HEK293 (cell line): ENCODE data around the gene RACGAP1.

Source experiments
- AEBP2 ChIP-seq: fragments of 450-650 bp; formaldehyde crosslinking; IDR thresholded peaks from 2 replicates; pipeline ENCODE4 v1.5.1; 2016; ENCODE audit warnings: missing biosample characterization, missing genetic modification characterization, borderline replicate concordance
- ELK4 ChIP-seq: IDR thresholded peaks from 2 replicates; pipeline ENCODE4 v1.6.1; 2011; ENCODE audit warnings: mild to moderate bottlenecking, low read depth, low read length, borderline replicate concordance
- FEZF1 ChIP-seq: fragments of 450-650 bp; formaldehyde crosslinking; IDR thresholded peaks from 2 replicates; pipeline ENCODE4 v1.5.1; 2016; ENCODE audit warnings: missing biosample characterization, missing genetic modification characterization
- GLI2 ChIP-seq: fragments of 450-650 bp; formaldehyde crosslinking; IDR thresholded peaks from 2 replicates; pipeline ENCODE4; 2017; ENCODE audit warnings: missing biosample characterization, missing genetic modification characterization, low read depth, borderline replicate concordance
- KLF1 ChIP-seq: fragments of 450-650 bp; formaldehyde crosslinking; IDR thresholded peaks from 2 replicates; pipeline ENCODE4 v1.5.1; 2016; ENCODE audit warnings: missing biosample characterization, missing genetic modification characterization
- KLF10 ChIP-seq: fragments of 450-650 bp; IDR thresholded peaks from 2 replicates; pipeline ENCODE4 v1.5.1; 2018; ENCODE audit warnings: missing biosample characterization, mild to moderate bottlenecking, missing genetic modification characterization
- KLF7 ChIP-seq: fragments of 450-650 bp; formaldehyde crosslinking; IDR thresholded peaks from 2 replicates; pipeline ENCODE4 v1.5.1; 2016; ENCODE audit warnings: missing biosample characterization, missing genetic modification characterization, borderline replicate concordance
- KLF8 ChIP-seq: fragments of 450-650 bp; formaldehyde crosslinking; IDR thresholded peaks from 2 replicates; pipeline ENCODE4 v1.5.1; 2016; ENCODE audit warnings: missing biosample characterization, missing genetic modification characterization
- KLF9 ChIP-seq: fragments of 450-650 bp; formaldehyde crosslinking; IDR thresholded peaks from 2 replicates; pipeline ENCODE4 v1.5.1; 2016; ENCODE audit warnings: missing biosample characterization, missing genetic modification characterization, low read depth
- PBX3 ChIP-seq: sonication (generic); formaldehyde crosslinking; IDR thresholded peaks from 2 replicates; pipeline ENCODE4 v1.8.1; 2022; ENCODE audit warnings: mild to moderate bottlenecking, moderate library complexity, missing genetic modification reagents
- SP3 ChIP-seq: fragments of 450-650 bp; formaldehyde crosslinking; IDR thresholded peaks from 2 replicates; pipeline ENCODE4 v1.5.1; 2016; ENCODE audit warnings: missing biosample characterization, missing genetic modification characterization
- SP7 ChIP-seq: fragments of 450-650 bp; formaldehyde crosslinking; IDR thresholded peaks from 2 replicates; pipeline ENCODE4 v1.5.1; 2016; ENCODE audit warnings: missing biosample characterization, missing genetic modification characterization
- WT1 ChIP-seq: fragments of 450-650 bp; formaldehyde crosslinking; IDR thresholded peaks from 2 replicates; pipeline ENCODE4 v1.5.1; 2016; ENCODE audit warnings: missing biosample characterization, missing genetic modification characterization
- YY2 ChIP-seq: fragments of 450-650 bp; formaldehyde crosslinking; IDR thresholded peaks from 2 replicates; pipeline ENCODE4 v1.5.1; 2016; ENCODE audit warnings: missing biosample characterization, missing genetic modification characterization
- ZBTB48 ChIP-seq: fragments of 450-650 bp; formaldehyde crosslinking; IDR thresholded peaks from 2 replicates; pipeline ENCODE4 v1.5.1; 2016; ENCODE audit warnings: missing biosample characterization, missing genetic modification characterization
- ZBTB8A ChIP-seq: fragments of 450-650 bp; formaldehyde crosslinking; IDR thresholded peaks from 2 replicates; pipeline ENCODE4 v1.5.1; 2016; ENCODE audit warnings: missing biosample characterization, missing genetic modification characterization
- ZEB2 ChIP-seq: fragments of 450-650 bp; formaldehyde crosslinking; IDR thresholded peaks from 2 replicates; pipeline ENCODE4 v1.5.1; 2016; ENCODE audit warnings: missing biosample characterization, missing genetic modification characterization
- ZFHX2 ChIP-seq: fragments of 450-650 bp; formaldehyde crosslinking; conservative IDR thresholded peaks from 2 replicates; pipeline ENCODE4 v1.5.1; 2016; ENCODE audit warnings: missing biosample characterization, missing genetic modification characterization
- ZIC2 ChIP-seq: fragments of 450-650 bp; formaldehyde crosslinking; IDR thresholded peaks from 2 replicates; pipeline ENCODE4 v1.5.1; 2016; ENCODE audit warnings: missing biosample characterization, missing genetic modification characterization
- ZNF146 ChIP-seq: fragments of 450-650 bp; formaldehyde crosslinking; IDR thresholded peaks from 2 replicates; pipeline ENCODE4 v1.5.1; 2016; ENCODE audit warnings: missing biosample characterization, missing genetic modification characterization
- ZNF169 ChIP-seq: fragments of 450-650 bp; formaldehyde crosslinking; IDR thresholded peaks from 2 replicates; pipeline ENCODE4 v1.5.1; 2016; ENCODE audit warnings: missing biosample characterization, missing genetic modification characterization
- ZNF2 ChIP-seq: fragments of 450-650 bp; formaldehyde crosslinking; IDR thresholded peaks from 2 replicates; pipeline ENCODE4 v1.5.1; 2016; ENCODE audit warnings: missing biosample characterization, missing genetic modification characterization
- ZNF24 ChIP-seq: fragments of 450-650 bp; formaldehyde crosslinking; IDR thresholded peaks from 2 replicates; pipeline ENCODE4 v1.5.1; 2016; ENCODE audit warnings: missing biosample characterization, missing genetic modification characterization
- ZNF274 ChIP-seq, 2 experiments: fragments of 200-500 bp in 1 of 2; fragments of 450-650 bp in 1 of 2; sonication (Bioruptor generic) in 1 of 2; formaldehyde crosslinking in 1 of 2; IDR thresholded peaks; 2 replicates each; pipeline versions ENCODE4 v1.5.1 to v1.6.1; 2014 to 2016; ENCODE audit warnings: borderline replicate concordance in 1 of 2, inconsistent platforms in 1 of 2, low read length in 1 of 2, missing biosample characterization in 1 of 2, missing genetic modification characterization in 1 of 2
- ZNF324 ChIP-seq: fragments of 450-650 bp; formaldehyde crosslinking; IDR thresholded peaks from 2 replicates; pipeline ENCODE4 v1.5.1; 2016; ENCODE audit warnings: missing biosample characterization, missing genetic modification characterization
- ZNF394 ChIP-seq: fragments of 450-650 bp; formaldehyde crosslinking; IDR thresholded peaks from 2 replicates; pipeline ENCODE4 v1.5.1; 2016; ENCODE audit warnings: missing biosample characterization, missing genetic modification characterization, mild to moderate bottlenecking, moderate library complexity, borderline replicate concordance
- ZNF501 ChIP-seq: fragments of 450-650 bp; formaldehyde crosslinking; IDR thresholded peaks from 2 replicates; pipeline ENCODE4 v1.5.1; 2016; ENCODE audit warnings: missing biosample characterization, missing genetic modification characterization
- ZNF510 ChIP-seq: fragments of 450-650 bp; formaldehyde crosslinking; IDR thresholded peaks from 2 replicates; pipeline ENCODE4 v1.5.1; 2018; ENCODE audit warnings: mild to moderate bottlenecking, missing genetic modification characterization, missing biosample characterization; ENCODE audit not compliant: insufficient replicate concordance
- ZNF514 ChIP-seq: fragments of 450-650 bp; formaldehyde crosslinking; IDR thresholded peaks from 2 replicates; pipeline ENCODE4 v1.5.1; 2016; ENCODE audit warnings: missing biosample characterization, missing genetic modification characterization
- ZNF677 ChIP-seq: fragments of 450-650 bp; IDR thresholded peaks from 2 replicates; pipeline ENCODE4 v1.5.0; 2018; ENCODE audit warnings: missing biosample characterization, mild to moderate bottlenecking, missing genetic modification characterization, moderate library complexity
- ZSCAN23 ChIP-seq: fragments of 450-650 bp; formaldehyde crosslinking; IDR thresholded peaks from 2 replicates; pipeline ENCODE4 v1.5.1; 2016; ENCODE audit warnings: missing biosample characterization, missing genetic modification characterization
- TF ChIP-seq, protein P1 (sequence below): fragments of 450-650 bp; formaldehyde crosslinking; IDR thresholded peaks from 2 replicates; pipeline ENCODE4 v1.5.1; 2016; ENCODE audit warnings: missing biosample characterization, missing genetic modification characterization
- TF ChIP-seq, protein P2 (sequence below): fragments of 450-650 bp; formaldehyde crosslinking; IDR thresholded peaks from 2 replicates; pipeline ENCODE4 v1.5.1; 2016; ENCODE audit warnings: missing biosample characterization, missing genetic modification characterization

Gene RACGAP1

GRCh38 chr12:50025187-50026059 is at the start of gene RACGAP1 (continued):
- TF ChIP-seq KLF7 (tag by site-specific recombination) = peak; percentile 97
- TF ChIP-seq PBX3 = 0 out of 2 replicates have a peak, but pooled peaks have one; percentile 40
- no peak for TF ChIP-seq GLI2 (tag by site-specific recombination)
- no peak for TF ChIP-seq ZNF677 (tag by site-specific recombination)
- TF ChIP-seq KLF8 (tag by site-specific recombination) = peak; percentile 95
- TF ChIP-seq ZBTB48 (tag by site-specific recombination) = no peak
- TF ChIP-seq ZEB2 (tag by site-specific recombination) = peak; percentile 99
- peak; percentile 71; the same call in 1 of the 2 replicates for TF ChIP-seq ZNF324 (tag by site-specific recombination)
- TF ChIP-seq ELK4 = no peak
- no peak for TF ChIP-seq ZNF274 (IDR thresholded peaks at IDR 0.05; ENCODE audit: low read length)
- TF ChIP-seq ZNF274 (tag by site-specific recombination; IDR thresholded peaks at IDR 0.05; ENCODE audit: borderline replicate concordance) = no peak
- peak; percentile 76; the same call in 1 of the 2 replicates for TF ChIP-seq ZNF2 (tag by site-specific recombination)
- no peak for TF ChIP-seq ZNF514 (tag by site-specific recombination)
- peak; percentile 65; the same call in 1 of the 2 replicates for TF ChIP-seq ZIC2 (tag by site-specific recombination)
- TF ChIP-seq SP3 (tag by site-specific recombination) = peak; percentile 94
- TF ChIP-seq ZBTB8A (tag by site-specific recombination) = peak; percentile 84
- peak; percentile 96 for TF ChIP-seq YY2 (tag by site-specific recombination)
- TF ChIP-seq, protein P1, sequence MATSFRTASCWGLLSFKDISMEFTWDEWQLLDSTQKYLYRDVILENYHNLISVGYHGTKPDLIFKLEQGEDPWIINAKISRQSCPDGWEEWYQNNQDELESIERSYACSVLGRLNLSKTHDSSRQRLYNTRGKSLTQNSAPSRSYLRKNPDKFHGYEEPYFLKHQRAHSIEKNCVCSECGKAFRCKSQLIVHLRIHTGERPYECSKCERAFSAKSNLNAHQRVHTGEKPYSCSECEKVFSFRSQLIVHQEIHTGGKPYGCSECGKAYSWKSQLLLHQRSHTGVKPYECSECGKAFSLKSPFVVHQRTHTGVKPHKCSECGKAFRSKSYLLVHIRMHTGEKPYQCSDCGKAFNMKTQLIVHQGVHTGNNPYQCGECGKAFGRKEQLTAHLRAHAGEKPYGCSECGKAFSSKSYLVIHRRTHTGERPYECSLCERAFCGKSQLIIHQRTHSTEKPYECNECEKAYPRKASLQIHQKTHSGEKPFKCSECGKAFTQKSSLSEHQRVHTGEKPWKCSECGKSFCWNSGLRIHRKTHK (tag by site-specific recombination) = no peak
- no peak for TF ChIP-seq ZNF169 (tag by site-specific recombination)
- TF ChIP-seq ZNF24 (tag by site-specific recombination) = peak; percentile 82
- TF ChIP-seq KLF9 (tag by site-specific recombination) = peak; percentile 91
- TF ChIP-seq ZNF146 = 0 out of 2 replicates have a peak, but pooled peaks have one; percentile 5
- TF ChIP-seq WT1 (tag by site-specific recombination) = peak; percentile 24; the same call in 1 of the 2 replicates
- TF ChIP-seq AEBP2 = peak; percentile 36; the same call in 1 of the 2 replicates
- TF ChIP-seq ZNF501 (tag by site-specific recombination) = peak; percentile 59; the same call in 1 of the 2 replicates
- TF ChIP-seq FEZF1 (tag by site-specific recombination) = no peak
- TF ChIP-seq ZSCAN23 (tag by site-specific recombination) = 0 out of 2 replicates have a peak, but pooled peaks have one; percentile 58
- peak; percentile 41; the same call in 1 of the 2 replicates for TF ChIP-seq ZNF394 (tag by site-specific recombination)
- peak; percentile 73 for TF ChIP-seq SP7
- TF ChIP-seq, protein P2, sequence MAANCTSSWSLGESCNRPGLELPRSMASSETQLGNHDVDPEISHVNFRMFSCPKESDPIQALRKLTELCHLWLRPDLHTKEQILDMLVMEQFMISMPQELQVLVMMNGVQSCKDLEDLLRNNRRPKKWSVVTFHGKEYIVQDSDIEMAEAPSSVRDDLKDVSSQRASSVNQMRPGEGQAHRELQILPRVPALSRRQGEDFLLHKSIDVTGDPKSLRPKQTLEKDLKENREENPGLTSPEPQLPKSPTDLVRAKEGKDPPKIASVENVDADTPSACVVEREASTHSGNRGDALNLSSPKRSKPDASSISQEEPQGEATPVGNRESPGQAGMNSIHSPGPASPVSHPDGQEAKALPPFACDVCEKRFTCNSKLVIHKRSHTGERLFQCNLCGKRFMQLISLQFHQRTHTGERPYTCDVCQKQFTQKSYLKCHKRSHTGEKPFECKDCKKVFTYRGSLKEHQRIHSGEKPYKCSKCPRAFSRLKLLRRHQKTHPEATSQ (tag by site-specific recombination) = no peak
- TF ChIP-seq ZNF510 (tag by site-specific recombination) = no peak
- peak; percentile 53; the same call in 1 of the 2 replicates for TF ChIP-seq KLF10 (tag by site-specific recombination)
- TF ChIP-seq ZFHX2 (tag by site-specific recombination) = peak; percentile 82
- peak; percentile 71 for TF ChIP-seq KLF1 (tag by site-specific recombination)
